ENCODE results near the gene PRPS2.

Gene PRPS2

DNA sequence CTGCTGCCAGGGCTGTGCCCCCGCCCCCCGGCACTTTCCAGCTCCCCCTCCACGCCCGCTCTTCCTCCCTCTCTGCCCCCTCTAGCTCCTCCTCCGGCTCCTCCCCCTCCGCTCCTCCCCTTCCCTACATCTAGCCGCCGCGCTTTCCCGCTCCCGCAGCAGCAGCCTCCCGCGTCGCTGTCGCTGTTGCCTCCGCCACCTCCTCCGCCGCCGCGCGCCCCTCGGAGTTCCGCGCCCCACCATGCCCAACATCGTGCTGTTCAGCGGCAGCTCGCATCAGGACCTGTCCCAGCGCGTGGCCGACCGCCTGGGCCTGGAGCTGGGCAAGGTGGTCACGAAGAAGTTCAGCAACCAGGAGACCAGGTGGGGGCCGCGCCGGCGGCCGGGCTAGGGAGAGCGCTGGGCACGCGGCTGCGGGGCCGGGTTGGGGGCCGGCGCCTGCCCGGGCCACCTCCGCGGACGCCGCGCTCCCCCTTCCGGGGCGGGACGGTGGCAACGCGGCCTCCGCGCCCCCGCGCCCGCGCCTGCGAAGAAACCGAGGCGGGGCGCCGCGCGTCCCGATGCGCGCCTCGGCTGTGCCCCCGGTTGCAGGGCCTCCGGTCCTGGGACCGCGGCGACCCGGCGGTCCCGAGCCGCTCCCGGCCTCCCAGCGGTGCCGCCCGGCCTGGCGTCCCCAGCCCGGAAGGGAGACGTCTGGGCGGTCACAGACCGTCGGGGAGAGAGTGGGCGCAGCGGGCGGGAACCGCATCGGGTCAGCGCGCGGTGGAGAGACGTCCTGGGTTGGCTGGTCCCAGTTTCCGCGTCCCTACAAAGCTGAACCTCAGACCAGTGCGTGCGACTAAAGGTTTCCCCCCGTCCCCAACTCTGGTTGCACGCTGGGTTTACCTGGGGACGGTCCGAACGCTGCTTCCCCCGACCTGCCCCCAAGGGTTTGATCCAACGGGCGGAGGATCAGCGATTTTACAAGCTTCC lies at the start of gene PRPS2:
PRPS2 (plus strand) TSS at position 156 of the 972 bp plus-strand sequence; CDS start at position 242, 86 bp downstream.
- peak; percentile 73 for DNase-seq

DNA sequence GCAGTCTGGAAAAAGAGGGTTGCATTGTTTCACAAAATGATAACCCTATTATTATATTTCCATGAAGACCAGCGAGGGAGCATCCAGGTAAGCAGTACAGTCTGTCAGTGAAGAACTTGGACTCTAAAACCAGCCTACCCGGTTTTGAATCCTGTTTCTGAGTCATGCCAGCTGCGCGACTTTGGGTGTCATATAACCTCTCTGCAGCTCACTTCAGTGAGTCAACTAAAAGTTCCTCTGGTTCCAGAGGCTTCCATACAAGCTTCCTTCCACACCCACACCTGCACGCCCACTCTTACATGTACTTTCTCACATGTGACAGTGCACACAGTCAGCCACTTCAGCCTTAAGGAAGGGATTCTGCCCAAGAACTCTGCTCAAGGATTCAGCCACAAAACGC lies 49.8 kb upstream of the PRPS2 start:
- no peak for DNase-seq

GRCh38 chrX:12747433-12747832 lies 43.8 kb upstream of the PRPS2 start:
- DNase-seq, result no peak

GRCh38 chrX:12751887-12752286 lies 39.3 kb upstream of the PRPS2 start:
- DNase-seq, result no peak

GRCh38 chrX:12753366-12753765 lies 37.8 kb upstream of the PRPS2 start:
- no peak for DNase-seq

GRCh38 chrX:12758291-12758690 lies 32.9 kb upstream of the PRPS2 start:
- DNase-seq, result no peak

DNA sequence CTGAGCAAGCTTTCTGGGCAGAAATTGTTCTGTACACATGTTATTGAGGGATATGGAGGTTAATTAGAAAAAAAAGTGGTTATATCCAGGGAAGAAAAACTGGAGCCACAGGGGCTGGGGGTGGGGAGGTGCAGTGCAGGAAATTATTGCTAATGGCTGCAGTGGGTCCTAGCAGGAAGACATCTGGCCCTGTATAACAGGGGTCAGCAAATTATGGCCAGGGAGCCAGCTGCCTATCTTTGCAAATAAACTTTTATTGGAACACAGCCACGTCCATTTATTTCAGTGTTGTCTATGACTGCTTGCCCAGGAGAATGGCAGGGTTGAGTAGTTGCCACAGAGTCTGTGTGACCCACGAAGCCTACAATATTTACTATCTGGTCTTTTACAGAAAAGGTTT lies 23.4 kb upstream of the PRPS2 start:
- DNase-seq, result no peak

DNA sequence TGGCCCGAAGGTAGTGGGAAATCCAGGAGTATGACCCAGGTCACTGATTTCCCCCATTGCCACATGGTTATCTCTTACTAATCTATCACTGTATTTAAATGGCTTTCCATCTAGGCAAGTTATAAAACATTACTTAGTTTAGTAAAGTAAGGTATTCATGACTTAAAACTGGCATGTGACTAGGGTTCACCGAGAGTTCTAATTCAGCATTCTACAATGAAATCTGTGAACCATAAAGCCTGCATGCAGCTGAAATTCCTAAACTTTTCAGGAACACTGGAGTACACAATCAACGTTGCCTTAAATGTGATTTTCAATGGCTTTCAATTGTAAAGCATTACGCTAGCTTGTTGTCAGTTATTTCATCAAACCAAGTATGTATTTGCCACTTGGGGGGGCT lies 22.7 kb upstream of the PRPS2 start:
- no peak for DNase-seq

DNA sequence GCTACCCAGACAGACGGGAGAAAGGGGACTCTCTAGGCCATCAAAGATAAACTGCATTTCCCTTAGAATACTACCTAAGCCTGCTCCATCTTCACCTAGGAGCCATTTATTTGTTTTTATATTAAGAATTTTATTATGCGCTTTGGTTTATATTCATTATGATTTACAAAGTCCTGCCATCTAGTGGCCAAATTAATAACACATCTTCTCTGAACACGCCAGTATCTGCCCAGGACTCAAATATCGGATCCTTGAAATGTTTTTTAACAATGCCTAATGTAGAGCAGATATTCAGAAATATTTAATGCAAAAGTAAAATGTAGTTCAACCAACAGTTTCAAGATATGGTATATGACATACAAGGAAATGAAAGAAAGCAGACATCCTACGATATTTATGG lies 20.8 kb upstream of the PRPS2 start:
- peak; percentile 36 for DNase-seq

GRCh38 chrX:12771445-12772069 lies 19.7 kb upstream of the PRPS2 start:
- peak; percentile 82 for DNase-seq

- DNase-seq, result no peak
Observed at GRCh38 chrX:12777670-12778069, 13.5 kb upstream of the PRPS2 start.

GRCh38 chrX:12779534-12779933 lies 11.7 kb upstream of the PRPS2 start:
- DNase-seq, result no peak

- DNase-seq, result no peak
Observed at GRCh38 chrX:12788645-12789044, 2.6 kb upstream of the PRPS2 start.

DNA sequence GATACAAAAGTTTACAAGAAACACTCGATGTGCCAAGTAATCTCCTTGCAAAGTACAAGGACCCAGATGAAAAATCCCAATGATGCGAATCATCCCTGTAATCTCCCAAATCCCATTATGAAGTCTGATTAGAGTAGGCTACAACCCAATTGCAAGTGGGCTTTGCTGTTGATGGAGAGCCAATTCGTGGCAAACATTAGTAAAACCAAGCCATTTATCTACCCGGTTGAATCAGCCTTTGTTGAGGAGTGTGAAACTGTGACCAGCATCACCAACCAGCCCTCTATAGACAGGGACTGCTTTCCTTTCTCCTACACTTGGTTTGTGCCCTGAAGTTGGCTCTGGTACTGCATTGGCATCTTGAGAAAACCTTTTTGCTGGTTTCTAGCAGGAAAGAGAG lies 1.2 kb upstream of the PRPS2 start:
- no peak for DNase-seq

GRCh38 chrX:12790885-12791256 lies 341 bp upstream of the PRPS2 start:
- peak; percentile 4 for DNase-seq

GRCh38 chrX:12792711-12793110 lies 1.5 kb downstream of the PRPS2 start:
- DNase-seq, result no peak

DNA sequence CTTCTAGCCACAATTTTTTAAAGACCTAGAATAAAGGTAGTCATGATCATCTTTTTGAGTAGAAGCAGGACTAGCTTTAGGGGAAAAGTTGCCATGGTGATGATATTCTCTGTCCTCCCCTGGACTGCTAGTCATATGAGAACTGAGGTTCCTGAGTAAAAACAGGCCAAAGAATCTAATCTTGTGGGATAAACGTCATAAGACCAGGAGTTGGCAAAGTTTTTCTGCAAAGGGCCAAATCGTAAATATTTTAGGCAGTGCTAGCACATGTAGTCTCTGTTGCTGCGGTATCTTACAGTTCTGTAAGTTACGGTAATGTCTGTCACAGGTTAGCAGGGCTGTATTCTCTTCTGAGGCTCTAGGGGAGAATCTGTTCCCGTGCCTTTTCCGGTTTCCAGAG lies 3.4 kb downstream of the PRPS2 start:
- no peak for DNase-seq

- DNase-seq, result no peak
Observed at GRCh38 chrX:12798601-12799000, 7.4 kb downstream of the PRPS2 start.

DNA sequence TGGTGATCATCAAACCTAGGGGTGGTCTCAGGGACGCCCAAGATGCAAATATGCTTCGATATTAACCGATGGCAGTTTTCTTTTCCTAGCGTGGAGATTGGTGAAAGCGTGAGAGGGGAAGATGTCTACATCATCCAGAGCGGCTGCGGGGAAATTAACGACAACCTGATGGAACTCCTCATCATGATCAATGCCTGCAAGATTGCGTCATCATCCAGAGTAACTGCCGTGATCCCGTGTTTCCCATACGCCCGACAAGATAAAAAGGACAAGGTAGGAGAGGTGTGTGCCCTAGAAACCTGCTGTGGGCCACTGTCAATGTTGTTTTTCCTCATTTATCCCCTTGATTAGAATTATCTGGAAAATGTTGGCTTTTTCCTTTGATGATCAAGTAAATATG lies 7.9 kb downstream of the PRPS2 start:
- DNase-seq, result no peak

DNA sequence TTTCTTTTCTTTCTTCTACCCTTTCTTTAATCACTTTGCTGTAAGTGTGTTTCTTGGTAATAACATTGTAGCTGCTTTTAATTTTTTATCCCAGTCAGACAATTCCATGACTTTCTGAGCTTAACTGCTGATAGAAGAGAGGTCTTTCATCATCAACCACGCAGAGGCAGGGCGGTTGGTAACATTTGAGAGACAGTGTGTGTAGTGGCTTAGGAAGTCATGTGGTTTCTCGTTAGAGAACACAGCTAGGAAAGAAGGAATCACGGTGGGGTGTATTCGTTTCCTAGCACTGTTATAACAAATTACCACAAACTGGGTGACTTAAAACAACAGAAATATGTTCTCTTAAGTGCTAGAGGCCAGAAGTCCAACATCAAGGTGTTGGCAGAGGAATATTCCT lies 11.5 kb downstream of the PRPS2 start:
- DNase-seq, result no peak

DNA sequence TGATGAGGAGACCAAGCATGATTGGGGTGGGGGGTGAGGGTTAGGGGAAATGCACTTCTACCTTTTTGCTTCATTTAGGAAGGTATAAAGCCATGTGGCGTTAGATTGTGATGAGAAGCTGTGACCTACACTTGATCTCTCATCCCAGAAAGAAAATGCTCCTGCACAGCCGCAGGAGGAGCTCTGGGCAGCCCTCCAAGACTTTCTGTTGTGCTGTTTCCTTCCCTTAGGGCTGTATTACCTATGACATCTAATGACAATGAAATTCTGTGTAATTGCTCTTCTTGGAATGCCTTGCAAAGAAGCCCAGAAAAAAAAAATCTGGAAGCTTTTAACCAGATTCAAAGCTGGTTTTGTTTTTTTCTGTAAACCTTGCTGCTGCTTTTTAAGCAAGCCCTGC lies 13.4 kb downstream of the PRPS2 start:
- DNase-seq, result no peak

DNA sequence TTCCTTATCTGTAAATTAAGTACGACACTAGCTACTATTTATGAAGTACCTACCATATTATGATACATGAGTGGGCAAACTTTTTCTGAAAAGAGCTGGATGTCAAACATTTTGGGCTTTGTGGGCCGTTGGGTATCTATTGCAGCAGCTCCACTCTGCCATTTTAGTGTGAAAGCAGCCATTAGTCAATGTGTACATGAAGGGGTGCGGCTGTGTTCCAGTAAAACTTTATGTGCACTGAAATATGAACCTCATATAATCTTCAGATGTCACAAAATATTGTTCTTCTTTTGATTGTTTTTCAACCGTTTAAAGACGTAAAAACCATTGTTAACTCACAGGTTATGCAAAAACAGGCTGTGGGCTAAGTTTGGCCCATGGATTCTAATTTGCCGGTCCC lies 14.1 kb downstream of the PRPS2 start:
- no peak for DNase-seq

DNA sequence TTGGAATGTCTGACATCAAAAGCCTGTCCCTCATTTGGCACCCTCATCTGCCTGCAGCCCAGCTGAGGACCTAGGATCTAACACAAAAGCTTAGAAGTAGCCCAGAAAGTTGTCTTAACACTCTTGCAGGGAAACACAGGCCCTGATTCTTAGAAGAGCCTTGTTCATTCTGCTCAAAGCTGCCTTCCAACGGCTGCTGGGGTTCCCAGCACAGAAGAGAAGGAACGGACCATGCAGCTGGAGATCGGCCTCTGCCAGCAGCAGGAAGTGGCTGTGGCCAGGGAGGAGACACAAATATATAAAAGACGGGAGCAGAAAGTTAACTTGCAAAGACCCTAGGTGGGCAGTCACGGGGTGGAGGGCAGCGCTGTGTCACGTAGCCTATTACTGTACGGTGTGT lies 20.4 kb downstream of the PRPS2 start:
- DNase-seq, result no peak

DNA sequence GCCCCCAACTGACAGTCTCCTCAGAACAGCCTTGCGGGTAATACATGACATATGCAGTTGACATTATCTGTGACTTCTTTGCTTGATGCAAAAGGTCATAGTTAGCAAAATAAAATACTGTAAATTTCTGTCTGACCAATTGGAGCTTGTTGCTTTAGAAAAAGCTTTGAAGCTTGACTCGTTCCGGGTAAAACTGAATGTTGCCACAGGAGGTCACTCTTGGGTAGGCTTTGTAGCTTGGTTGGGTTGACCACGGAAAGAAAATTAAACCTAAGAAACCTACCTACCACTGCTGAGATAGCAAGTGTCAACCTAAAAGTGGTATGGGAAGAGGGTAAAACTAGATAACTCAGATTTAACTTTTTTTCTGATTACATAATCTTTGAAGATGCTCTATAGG lies 23.2 kb downstream of the PRPS2 start:
- peak; percentile 44 for DNase-seq

Data from activated CD4-positive, alpha-beta T cell treated with anti-CD3 and anti-CD28 coated beads, Interleukin-10, Interleukin-2, amounts not matched to agents 100 ng/mL and 50 ng/mL, durations not matched to agents 16 hours and 8 hours (primary cell).